Stimulated activated CD4-positive, alpha-beta T cell treated with anti-CD3 and anti-CD28 coated beads, TNF-alpha, amount 100 ng/mL, for 4 hours (primary cell): ENCODE results near the gene ADARB1.

Experiments
- DNase-seq, 3 experiments: peaks; one replicate each; pipeline ENCODE4 v3.0.0-alpha.2; 2020; ENCODE audit warnings: low read depth in 3 of 3

Gene ADARB1

DNA sequence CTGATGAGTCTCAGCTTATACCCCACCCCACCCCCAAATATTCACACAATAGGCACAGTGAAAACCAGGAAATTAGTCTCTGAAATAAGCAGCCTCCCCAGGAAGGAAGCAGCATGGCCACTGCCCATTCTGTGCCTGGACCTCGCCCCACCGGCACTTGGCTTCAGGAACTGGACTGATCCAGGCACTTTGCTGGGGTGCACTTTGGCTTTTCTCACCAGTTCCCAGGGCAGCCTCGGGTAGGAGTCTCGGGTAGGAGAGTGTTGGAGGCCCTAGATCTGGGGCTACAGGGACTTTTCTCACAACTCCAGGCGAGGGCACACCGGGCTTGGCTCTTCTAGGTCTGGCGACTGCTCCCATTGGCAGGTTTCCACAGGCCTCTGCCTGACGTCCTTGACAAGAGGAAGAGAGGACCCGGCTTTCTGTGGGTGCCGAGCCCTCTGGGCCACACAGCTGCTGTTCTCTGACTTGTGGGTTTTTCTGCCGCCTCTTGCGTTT is 18.7 kb downstream of the ADARB1 start:
- DNase-seq = no peak

DNA sequence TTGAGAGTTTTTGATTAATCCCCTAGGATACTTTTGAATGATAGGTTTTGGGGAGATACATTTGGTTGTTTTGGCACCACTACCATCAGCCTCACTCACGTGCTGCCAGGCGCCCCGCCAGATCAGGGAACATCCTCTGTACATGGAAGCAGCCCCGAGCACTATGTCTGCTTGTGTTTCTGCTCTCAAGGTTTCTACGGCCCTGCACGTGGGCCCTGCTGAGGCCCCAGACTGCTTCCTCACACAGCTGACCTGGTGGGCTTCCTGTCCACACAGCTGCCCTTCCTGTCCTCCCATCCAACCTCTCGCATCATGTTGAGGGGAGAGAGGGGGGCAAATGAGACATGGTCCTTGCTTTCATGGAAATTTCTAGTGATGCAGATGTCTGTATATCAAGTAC is 20.0 kb downstream of the ADARB1 start:
- DNase-seq = no peak

DNA sequence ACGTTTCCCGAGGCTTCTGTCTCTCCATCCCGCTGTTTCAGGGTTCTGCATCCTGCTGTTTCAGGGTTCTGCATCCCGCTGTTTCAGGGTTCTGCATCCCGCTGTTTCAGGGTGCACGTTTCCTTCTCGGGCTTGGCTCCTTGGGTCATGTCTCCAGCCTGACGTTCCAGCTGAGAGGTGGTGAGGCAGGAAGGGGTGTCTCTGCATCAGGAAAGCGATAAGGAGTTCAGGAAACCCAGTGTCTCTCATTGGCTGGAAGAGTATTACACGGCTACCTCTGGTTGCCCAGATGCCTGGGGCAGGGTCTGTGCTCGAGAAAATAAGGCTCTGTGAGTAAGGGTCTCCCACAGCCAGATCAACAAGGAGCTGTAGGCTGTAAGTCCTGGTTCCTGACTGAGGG is 21.1 kb downstream of the ADARB1 start:
- DNase-seq = no peak

GRCh38 chr21:45096217-45096616 is 21.8 kb downstream of the ADARB1 start:
- DNase-seq = no peak

DNA sequence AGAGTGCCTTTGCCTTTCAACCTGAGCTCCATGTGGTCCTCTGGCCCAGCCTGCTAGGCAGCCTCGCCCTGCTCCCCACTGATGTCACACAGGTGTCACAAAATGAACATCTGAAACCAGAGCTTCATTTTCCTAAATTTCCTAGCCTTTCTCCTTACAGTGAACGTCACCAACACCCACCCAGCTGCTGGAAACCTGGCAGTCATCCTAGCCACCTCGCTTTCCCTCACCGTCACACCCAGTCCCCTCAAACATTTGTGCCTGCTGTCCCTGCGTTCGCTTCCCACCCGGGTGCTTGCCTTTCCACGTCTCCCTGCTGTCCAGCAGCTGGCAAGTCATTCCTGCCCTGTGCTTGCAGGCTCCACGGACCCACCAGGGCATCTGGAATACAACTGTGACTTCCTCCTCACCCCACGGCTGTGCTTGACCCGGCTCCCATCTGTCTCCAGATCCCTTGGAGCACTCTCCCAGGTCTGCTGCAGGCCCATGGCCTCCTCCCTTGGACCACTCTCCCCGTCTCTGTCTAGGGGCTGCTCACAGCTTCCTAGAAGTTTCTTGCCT is 23.5 kb downstream of the ADARB1 start:
- no peak for DNase-seq

DNA sequence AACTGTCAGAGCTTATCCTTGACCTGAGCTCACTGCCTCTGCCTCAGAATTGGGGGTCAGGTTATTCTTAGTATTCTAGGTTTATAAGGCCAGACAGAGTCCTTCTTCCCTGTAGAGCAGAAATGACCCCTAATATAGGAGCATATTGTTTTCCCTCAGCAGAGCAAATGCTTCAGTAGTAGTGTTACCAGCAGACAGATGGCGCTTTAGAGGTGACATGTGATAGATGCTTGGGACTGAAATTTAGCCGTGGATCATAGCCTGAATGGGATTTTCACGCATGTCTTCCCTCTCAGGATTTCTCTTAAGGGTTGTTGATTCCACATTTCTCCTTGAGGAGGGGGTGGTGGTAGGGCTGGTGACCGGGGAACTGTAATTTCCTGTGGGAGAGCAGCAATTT is 24.5 kb downstream of the ADARB1 start:
- DNase-seq = no peak

DNA sequence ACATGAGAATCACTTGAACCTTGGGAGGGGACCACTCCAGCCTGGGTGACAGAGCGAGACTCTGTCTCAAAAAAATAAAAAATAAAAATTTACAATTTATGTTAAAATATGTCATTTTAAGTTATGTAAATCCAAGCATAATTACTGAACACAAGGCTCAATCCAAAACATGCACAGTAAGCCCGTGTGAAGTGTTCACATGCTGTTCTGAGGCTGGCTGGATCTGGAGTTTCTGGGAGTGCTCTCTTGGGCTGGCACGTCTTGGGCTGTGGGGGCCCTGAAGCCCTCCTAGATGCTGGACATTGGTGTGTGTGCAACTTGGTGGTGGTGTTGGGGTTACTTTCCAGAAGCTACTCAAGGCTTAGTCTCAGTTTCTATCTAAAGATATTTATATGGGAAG is 25.2 kb downstream of the ADARB1 start:
- no peak for DNase-seq

DNA sequence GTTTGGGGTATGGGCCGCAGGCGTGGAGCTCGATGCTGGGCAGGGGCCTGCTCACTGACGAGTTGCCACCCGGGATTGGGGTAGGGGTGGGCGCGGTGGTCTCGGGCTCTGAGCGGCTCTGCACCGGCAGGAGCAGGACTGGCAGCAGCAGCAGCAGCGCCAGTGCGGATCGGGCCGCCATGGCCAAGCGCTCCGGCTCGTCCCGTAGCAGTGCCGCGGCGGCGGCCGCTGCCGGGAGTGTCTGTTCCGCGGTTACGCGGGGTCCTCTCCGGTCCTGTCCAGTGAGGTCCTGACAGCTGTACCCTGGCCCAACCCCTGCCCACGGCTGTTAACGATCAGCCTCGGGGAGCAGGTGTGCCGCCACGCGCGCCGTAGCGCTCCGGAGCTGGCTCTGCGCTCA is 26.5 kb downstream of the ADARB1 start:
- no peak for DNase-seq

DNA sequence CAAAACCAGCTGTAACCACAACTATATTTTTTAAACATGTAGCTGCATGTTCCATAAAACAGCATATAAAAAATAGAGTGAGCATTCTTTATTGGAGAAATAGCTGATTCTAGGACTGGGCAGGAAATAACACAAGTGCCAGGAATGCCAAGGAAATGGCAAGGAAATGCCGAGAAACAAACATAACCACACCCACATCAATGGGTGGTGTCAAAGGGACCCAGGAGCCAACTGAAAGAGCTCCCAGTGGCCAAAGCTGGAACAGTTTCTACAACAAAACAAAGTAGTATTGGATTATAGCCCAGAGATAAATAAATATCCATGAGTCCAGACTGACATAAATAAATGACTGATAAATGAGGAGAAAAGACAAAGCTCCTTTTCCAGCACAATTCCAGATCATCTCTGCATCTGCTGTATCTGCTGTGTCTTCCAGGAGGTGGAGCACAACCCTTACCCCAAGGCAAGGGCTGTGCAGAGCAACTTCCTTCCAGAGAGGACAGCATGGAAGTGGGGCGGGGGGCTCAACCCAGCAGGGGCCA is 28.1 kb downstream of the ADARB1 start:
- DNase-seq = no peak

DNA sequence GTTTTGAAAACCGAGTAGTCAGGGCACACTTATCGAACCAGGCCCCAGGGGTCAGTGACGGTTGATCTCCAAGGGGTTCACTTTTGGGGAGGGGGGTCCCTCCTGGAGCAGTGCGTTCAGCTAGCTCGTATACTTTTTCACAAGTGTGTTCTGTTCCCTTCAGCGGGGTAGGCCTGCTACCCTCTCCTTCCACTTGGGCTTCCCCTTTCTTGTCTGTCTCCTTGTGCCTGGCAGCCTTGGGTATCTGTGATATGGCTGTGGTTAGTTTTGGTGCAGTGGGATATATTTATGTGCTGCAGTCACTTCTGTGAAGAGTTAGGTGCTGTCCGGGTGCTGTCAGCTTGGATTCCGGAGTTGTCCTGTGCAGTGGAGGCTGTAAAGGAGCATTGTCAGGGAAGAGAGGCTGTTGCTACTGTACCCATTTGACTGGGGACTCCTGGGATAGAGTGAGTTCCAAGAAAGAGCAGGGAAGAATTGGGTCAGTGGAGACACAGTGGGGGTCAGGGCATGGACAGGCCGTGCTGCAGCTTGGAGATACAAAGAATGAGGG is 29.7 kb downstream of the ADARB1 start:
- no peak for DNase-seq

- DNase-seq = no peak
Observed at GRCh38 chr21:45104560-45104959, 30.2 kb downstream of the ADARB1 start.

DNA sequence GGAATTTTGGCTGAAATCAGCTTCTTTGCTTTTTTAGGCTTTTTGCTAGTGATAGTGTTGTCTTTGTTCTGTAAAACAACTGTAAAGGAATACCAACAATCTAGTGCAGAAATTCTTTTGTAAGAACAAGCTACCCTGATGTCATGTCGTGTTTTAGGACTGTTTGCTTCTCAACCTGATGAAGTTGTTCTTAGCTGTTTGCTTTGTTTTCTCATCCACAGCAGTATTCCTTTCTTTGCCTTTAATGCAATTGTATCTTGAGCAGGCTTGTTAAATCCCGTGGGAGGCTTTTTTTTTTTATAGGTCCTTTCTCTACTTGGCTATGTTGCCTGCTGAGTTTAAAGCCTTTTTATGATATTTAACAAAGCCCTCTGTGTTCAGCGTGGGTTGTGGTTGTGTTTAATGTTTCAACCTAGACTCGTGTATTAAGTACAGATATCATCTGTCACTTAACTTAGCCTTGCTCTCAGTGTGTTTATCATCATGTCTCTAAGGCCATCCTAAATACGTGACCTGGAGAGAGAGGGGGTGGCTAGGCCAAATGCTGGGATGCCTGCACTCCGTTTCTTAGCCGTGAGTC is 31.6 kb downstream of the ADARB1 start:
- no peak for DNase-seq

GRCh38 chr21:45108034-45108790 is 33.8 kb downstream of the ADARB1 start:
- DNase-seq = no peak

GRCh38 chr21:45108808-45109781 is 34.7 kb downstream of the ADARB1 start:
- no peak for DNase-seq

- DNase-seq = no peak
Observed at GRCh38 chr21:45109831-45110492, 35.6 kb downstream of the ADARB1 start.

DNA sequence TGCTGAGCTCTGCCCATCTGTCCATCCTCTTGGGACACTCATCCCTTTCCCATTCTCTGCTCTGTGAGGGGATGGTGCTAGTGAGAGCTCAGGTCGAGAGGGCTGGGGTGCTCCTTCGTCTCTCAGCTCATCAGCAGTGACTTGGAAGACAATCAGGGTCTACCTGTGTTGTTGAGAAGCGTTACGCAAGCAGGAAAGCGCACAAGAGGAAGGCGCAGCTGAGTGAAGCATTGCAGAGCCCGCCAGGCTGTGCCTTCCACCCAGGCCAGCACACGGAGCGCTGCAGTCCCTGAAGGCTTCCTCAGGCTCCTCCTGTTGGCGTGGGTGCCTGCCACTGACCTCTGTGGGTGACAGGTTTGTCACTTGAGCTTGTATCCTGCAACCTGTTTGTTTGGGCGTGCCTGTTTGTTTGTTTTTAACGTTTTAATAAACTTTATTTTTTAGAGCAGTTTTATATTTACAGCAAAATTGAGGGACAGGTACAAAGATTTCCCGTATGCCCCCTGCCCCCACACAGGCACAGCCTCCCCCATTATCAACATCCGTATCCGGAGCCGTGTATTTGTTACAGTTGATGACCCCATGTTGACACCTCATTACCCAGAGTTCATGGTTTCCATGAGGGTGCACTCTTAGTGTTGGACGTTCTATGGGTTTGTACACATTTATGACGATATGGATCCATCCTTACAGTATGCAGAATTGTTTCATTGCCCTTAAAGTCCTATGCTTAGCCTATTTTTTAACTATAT is 36.7 kb downstream of the ADARB1 start:
- no peak for DNase-seq

DNA sequence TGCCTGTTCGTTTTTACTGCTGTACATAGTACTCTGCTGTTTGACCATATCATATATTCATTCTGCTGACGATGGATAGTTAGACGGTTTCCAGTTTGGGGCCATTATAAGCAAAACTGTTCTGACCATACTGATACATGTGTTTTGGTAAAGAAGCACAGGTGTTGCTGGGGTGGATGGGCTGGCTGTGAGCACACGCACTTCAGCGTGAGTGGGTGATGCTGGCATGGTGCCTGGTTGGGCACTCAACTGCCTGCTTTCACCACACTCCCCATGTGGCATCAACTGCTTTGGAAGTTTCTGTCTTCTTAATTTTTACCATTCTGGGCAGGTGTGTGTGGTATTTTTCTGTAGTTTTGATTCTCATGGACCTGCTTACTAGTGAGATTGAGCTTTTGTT is 37.3 kb downstream of the ADARB1 start:
- no peak for DNase-seq

DNA sequence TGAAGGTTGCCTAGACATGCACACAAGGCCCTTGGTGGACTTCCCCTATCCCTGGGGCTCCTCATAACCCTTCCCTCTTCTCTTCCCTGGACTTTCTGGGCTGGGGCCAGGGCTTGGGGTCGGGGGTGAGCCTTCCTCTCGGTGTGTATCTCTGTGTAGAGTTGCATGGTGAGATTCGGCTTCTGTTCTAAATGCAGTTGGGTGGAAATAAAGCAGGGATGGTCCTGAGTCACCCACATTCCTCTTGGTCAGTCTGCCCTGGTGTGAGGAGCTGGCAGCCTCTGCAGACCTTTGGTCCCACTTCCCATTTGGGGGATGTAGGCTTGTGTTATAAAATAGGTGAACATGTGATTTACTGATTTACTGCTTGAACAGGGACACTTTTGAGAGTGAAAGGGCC is 38.0 kb downstream of the ADARB1 start:
- DNase-seq = no peak

DNA sequence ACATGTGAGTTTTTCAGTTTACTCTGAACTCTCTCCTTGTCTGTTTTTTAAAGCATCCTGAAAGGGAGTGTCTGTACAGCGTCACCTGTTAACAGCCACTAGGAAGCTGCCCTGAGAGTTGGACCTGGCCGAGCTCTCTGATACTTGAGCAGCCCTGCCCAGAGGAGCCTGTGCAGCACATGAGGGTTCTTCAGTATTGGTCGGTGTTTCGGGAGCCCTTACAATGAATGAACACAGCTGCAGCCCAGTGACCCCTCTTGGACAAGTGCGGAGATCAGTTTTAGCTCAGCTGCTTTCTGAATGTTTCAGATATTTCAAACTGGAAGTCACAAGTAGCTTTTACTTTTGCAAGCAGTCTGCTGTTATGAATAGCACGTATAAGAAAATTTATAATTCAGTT is 39.2 kb downstream of the ADARB1 start:
- no peak for DNase-seq

GRCh38 chr21:45114072-45114471 is 39.7 kb downstream of the ADARB1 start:
- no peak for DNase-seq
